Measurements from ENCODE around the gene KCNQ5.

Gene KCNQ5

DNA sequence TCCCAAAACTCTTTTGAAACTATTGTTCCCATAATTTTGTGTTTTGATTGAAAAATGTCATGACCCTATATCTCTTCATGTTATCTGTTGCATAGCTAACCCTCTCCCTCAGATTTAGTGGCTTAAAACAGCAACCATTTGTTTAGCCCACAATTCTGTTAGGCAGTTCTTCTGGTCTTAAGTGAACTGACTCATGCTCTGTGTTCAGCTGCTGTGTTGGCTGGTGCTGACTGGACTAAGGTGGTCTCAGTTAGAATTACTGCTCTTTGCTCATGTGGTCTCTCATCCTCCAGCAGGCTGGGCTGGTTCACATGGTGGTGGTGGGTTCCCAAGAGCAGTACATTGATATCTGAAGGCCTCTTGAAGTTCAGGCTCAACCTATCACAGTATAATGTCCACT is 522.7 kb downstream of the KCNQ5 start:
- no peak overlapping the region for H3K4me3 ChIP-seq (ENCODE audit: low read length)
- TF ChIP-seq, protein P1, sequence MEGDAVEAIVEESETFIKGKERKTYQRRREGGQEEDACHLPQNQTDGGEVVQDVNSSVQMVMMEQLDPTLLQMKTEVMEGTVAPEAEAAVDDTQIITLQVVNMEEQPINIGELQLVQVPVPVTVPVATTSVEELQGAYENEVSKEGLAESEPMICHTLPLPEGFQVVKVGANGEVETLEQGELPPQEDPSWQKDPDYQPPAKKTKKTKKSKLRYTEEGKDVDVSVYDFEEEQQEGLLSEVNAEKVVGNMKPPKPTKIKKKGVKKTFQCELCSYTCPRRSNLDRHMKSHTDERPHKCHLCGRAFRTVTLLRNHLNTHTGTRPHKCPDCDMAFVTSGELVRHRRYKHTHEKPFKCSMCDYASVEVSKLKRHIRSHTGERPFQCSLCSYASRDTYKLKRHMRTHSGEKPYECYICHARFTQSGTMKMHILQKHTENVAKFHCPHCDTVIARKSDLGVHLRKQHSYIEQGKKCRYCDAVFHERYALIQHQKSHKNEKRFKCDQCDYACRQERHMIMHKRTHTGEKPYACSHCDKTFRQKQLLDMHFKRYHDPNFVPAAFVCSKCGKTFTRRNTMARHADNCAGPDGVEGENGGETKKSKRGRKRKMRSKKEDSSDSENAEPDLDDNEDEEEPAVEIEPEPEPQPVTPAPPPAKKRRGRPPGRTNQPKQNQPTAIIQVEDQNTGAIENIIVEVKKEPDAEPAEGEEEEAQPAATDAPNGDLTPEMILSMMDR (conservative IDR thresholded peaks at IDR 0.05; ENCODE audit: low read length), result no peak
- DNase-seq (ENCODE audit: low read depth), result no peak

DNA sequence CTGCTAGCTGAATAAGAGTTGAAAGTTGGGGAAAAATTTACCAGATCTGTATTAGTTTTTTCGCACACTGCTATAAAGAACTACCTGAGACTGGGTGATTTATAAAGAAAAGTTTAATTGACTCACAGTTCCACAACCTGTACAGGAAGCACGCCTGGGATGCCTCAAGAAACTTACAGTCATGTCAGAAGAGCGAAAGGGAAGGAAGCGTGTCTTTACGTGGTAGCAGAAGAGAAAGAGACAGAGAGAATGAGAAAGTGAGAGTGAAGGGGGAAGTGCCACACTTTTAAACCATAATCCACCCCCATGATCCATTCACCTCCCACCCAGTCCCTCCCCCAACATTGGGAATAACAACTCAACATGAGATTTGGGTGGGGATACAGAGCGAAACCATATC is 523.8 kb downstream of the KCNQ5 start:
- H3K4me3 ChIP-seq (ENCODE audit: low read length), result no peak overlapping the region
- TF ChIP-seq, protein P1 (conservative IDR thresholded peaks at IDR 0.05; ENCODE audit: low read length), result no peak
- DNase-seq (ENCODE audit: low read depth), result no peak

DNA sequence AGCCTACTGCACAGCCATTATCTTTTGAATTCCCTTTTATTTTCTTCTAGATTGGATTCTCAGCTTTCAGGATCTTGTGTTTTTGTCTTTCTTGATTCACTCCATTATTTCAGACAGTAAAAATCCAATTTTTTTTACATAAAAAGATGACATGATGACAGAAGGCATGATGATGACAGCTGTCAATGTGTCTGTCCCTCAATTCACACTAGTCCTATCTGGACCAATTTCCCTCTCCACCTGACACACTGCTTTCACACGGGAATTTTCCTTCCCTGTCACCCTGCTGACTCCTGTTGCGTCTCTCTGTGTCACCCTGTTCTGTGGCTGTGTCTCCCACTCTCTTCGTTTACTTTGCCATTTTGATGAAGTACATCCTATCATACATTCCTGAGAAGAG is 529.9 kb downstream of the KCNQ5 start:
- H3K4me3 ChIP-seq (ENCODE audit: low read length), result no peak overlapping the region
- DNase-seq (ENCODE audit: low read depth), result no peak
- TF ChIP-seq, protein P1 (conservative IDR thresholded peaks at IDR 0.05; ENCODE audit: low read length), result no peak

DNA sequence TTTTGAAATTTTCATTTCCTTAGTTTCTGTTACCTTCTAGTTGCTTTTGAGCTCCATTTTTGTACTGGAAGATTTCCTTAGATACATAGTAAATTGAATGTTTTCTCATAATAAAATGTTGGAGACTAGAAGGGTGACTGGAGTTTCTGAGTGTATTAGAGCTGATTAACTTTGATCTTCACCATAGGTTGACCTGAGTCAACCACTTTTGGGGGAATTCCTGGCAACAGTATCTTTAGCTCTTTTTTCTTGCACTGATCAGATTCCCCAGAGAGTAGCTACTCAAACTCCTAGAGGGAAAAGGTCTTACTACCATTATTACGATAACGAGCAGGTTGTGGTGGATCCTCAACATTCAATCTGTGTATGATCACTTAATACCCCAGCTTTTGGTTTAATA is 530.7 kb downstream of the KCNQ5 start:
- TF ChIP-seq, protein P1 (conservative IDR thresholded peaks at IDR 0.05; ENCODE audit: low read length), result no peak
- no peak for DNase-seq (ENCODE audit: low read depth)
- no peak overlapping the region for H3K4me3 ChIP-seq (ENCODE audit: low read length)

DNA sequence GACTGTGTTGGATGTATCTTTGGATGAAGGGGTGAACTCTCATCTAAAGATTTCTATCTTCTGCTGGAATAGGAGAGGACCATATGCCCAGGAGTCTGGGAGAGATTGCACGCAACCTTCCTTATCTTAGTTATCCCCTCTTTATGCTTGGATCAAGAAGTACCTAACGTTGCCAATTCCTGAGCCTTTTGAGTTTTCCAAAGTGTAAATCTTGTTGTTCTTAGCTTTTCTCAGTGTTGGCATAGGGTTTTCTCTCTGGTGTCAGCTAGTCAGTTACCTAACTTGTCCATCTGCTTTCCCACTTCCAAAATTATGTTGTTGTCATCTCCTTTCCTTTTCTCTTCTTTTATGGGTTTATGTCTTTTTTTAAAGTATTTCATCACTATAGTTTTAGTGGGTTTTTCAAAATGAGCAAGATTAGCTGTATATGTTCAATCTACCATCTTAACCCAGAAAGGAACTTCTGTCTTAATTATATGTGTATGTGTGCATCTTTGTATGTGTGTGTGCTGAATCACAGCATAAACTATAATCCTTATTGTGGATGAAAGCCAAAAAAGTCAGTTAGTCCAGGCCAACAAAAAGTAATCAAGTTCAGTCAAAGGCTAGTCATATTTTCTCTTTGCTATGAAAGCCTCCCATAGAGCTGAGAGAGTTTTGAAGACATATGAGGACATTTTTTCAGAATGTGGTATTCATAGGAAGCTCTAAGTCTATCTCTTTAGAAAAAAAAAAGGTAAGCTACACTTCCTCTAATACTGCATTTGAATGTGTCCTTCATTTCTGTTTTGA is 531.3 kb downstream of the KCNQ5 start:
- peak; percentile 24 for DNase-seq (ENCODE audit: low read depth)

DNA sequence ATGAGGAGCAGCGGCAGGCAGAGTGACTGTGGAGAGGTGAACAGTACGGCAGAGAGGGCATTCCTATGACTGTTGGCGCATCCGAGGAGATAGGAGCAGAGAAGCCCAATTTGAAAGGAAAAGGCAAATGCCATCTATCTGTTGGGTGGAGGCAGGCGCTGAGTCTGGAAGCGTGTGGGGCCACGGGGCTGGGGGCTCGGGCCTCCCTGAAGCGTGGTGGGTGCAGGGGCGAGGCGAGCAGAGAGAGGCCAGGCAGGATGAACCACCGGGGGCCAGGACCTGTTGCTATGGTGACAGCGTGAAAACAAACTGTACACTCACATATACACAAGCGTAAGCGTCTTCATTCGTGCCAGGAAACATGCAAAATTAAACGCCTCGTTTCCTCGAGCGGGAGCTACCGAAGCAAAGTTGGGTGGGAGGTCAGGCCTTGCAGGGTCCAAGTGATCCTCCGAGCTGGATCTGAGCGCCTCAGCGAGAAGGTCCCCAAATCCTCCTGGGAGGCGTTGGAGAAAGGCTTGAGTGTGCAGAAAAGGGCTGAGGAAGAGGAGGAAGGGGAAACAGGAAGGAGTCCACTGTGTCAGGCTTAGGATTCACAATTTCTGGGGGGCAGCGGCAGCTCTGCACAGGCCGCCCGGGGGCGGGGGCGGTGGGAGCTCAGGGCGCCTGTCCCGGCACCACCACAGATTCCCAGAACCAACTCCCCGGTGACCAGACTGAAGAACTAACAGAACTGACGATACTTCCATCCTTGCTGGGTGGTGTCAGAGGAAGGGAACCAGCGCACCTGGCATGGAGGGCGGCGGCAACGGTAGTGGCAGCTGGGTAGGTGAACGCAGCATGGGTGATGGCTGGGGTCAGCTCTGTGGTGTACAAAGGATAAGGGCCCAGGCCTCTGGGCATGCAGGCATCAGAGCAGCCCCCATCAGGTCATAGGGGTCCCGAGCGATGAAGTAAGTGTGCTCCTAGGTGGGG is 535.2 kb downstream of the KCNQ5 start:
- TF ChIP-seq, protein P1 (conservative IDR thresholded peaks at IDR 0.05; ENCODE audit: low read length), result no peak
- no peak overlapping the region for H3K4me3 ChIP-seq (ENCODE audit: low read length)
- DNase-seq (ENCODE audit: low read depth), result no peak

More for the DNA sequence above, 531.3 kb downstream of the KCNQ5 start:
- TF ChIP-seq, protein P1 (conservative IDR thresholded peaks at IDR 0.05; ENCODE audit: low read length), result no peak
- H3K4me3 ChIP-seq (ENCODE audit: low read length), result no peak overlapping the region
